Brain pericyte (primary cell): Measurements from ENCODE around the gene FEZF1.
"Not testable (repeated sequence)": the region's sequence is repeated elsewhere in the genome, so short reads cannot be mapped to it uniquely, and the experiment has no call there.

Experiments
- DNase-seq: peaks from one replicate; pipeline ENCODE4 v3.0.0-alpha.2; 2012; ENCODE audit warnings: low read depth, low spot score

The FEZF1 gene

DNA sequence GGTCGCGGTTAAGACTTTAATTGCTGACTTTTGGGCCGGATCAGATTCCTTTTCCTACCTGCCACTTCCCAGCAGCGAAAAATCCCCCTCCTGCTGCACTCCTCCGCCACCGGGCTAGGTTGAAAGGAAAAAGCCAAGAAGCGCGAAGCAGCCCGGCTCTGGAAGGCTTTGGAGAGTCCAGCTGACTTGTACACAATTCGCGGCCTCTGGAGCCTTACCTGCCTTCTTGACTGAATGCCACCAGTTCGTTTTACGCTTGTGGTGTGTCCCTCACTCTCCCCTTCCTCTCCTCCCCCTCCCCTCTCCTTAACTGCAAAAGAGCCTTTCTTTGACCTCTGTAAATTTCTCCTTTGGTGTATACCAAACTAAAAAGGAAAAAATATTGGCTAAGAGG lies 2.7 kb upstream of the FEZF1 start:
- DNase-seq: no peak

DNA sequence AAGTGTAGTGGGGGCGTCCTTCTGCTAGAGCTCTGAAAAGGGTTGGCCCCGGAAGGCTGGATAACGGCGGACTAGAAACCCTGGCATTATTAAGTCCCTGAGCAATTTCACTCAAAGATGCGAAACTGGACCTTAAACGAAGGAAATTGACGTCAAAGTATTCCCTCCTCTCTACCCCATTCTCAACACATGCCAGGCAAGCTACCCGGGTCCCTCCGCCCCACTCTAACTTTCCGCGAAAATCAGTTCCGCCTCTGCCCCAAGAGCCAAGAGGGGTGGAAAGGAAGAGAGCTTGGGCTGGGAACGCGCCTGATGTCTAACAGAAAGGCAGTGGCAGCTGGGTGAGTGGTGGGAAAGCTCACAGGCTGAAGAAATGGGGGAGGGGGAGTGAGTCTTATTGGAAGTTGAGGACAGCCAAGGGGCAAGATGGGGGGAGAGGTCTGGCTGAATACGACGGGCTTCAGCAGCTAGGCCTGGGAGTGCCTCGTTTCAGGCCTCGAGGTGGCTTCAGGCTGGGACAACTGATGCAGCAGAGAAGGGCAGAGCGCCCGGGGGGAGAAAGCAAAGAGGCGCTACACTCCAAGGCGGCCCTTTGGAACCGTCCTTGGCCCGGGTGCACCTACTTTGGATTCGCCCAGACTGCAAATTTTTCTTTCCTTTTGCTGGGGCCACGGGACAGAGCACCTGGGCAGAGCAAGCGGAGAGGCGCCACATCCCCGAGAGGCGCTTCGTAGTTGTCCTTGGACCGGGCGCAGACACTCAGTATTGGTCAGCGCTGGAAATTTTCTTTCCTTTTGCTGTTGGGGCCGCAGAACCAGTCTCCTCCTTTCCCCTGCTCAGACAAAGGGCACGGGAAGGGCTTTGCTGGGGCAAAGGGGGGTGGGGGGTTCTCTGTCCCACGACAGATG lies 2.0 kb upstream of the FEZF1 start:
- DNase-seq: no peak

DNA sequence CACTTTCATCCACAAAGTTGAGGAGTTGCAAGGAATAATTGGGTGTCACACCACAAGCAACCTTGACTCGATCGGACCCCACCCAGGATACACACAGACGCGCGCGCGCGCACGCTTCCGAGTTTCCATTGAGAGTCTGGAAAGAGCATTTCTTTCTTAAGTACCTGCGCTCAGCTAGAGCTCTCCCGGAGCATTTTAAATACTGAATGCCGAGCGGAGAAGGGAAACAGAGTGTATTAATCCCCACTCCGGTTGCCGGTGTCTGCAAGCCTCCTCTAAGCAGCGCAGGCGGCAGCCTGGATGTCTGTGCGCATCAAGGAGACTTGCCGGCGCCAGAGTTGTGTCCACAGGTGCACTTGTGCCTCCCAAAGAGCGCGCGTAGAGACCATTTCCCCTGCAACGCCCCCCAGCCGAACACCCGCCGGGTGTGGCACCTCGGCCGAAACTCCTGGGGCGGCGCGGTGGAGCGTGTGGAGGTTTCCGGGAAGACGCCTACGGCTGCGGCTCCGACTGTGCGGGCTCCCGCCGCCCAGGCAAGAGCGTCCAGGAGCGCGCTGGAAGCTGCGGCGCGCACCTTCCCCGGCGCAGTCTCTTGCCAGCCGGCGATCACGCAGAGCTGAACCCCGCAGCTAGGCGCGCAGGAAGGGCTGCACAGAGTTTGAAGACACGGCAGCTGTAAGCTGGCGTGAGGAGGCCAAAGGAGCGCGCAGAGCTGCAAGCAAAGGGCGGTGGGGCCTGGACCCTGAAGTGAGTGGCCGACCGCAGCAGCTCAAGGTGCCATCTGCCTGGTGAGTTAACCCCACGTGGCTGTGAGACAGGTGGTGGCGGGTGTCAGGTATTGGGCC lies 1.1 kb upstream of the FEZF1 start:
- DNase-seq: no peak

DNA sequence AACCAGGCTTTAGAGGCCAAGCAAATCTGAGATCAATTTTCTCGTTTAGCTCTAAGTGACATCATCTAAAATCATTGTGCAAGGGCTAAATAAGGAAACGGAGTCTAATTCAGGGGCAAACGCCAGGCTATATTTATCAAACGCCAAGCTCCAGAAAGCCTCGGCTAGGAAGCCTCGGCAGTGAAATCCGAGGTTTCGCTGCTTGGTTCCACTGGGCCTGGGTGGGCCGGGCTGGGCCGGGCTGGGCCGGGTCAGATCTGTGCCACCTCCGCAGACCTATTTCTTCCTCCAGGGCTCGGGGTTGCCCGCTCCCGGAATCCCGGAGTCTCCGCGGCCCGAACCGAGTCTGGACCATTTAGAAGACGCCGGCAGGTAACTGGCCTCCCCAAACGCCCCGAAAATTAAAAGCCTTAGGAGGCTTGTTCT lies 459 bp upstream of the FEZF1 start:
- no peak for DNase-seq

DNA sequence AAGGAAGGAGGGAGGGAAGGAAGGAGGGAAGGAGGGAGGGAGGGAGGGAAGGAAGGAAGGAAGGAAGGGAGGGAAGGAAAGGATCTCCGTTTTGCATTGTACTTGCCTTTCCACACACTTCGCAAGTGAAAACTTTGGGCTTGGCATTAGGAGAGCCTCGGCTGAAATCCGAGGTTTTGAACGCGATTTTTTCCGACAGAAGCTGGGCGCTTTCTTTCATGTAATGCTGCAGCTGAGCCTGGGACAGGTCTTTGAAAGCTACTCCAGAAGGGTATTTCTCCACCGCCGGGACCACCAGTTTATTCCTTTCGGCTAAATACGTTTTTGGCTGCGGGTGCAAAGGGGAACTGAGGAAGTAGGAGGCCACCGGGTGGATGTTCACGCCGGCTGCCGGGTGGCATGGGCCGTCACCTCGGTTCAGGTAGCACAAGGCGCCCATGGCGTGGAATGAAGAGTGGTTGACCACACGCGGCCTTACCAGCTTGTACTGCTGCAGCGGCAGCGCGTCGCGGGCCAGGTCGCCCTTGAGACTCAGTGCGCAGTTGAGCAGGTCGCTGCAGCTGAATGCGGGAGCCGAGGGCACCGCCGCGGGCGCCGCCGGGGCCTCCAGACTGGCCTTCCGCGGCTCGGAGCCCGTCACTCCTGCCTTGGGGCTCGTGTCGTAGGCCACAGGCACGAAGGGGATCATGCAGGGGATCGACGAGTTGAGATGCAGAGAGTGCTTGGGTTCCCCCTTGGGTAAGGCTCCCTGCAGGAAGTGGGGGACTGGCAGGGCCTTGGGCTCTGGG lies 825 bp downstream of the FEZF1 start:
- DNase-seq: no peak

DNA sequence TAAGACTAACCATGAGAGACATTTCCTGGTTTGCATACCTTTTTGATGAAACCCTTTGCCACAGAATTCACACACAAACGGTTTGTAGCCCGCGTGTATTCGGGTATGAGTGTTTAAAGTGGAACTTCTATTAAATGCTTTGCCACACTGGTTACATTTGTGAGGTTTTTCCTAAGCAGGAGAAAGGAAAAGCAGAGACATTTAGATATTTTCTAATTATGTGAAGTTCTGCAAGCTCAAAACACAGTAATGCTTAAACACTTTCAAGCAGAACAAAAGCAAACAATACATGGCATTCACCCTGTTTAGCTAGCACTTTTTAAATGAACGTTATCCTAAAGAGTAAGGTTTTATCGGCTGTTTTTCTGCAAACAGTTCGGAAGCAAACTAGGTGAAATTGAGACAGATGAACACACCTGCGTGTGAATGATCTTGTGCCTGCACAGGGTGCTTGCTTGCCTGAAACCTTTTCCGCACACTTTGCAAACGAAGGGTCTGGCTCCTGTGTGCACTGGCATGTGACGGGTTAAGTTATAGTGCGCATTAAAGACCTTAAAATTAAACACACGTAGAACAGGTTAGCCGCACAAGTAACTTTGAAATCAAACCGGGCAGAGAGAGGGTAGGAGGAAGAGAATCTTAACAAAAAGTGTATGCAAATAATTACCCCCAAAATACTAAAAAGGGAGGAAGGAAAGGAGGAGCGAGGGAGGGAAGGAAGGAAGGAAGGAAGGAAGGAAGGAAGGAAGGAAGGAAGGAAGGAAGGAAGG lies 1.6 kb downstream of the FEZF1 start:
- DNase-seq: no peak

DNA sequence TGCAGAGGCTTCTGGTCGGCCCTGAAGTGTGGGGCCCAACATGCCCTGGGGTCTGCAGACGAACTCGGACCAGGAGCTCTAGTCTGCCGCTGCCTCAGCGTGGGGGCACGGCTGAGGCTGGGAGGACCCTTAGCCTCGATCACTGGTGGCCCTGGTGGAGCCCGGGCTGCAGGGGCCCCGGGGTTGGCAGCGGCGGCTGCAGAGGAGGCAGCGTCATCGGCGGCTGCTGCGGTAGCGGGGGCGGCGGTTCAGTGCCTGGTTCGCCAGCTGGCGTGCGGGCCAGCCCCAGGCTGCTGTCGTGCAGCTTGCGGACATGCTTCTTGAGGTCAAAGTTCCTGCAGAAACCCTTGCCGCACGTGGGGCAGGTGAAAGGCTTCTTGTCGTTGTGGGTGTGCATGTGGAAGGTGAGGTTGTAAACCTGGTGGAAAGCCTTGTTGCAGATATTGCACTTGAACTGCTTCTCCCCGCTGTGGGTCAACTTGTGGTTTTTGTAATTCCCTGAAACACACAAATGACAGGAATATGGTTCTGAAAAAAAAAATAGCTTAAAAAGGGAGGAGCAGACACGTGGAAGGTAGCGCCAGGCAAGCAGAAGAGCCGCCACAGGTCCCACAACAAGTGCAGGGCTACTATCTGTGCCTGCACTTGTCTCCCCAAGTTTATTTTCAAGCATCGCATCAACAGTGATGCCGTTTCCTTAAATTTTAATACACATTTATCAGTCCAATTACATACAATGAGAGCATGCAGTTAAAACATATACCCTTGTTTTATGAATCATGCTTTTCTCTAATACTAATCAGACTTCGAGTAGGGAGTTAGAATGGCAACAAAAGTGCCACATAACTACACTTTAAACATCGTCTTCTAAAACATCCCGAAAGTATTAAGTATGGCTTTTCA lies 2.4 kb downstream of the FEZF1 start:
- DNase-seq: no peak

DNA sequence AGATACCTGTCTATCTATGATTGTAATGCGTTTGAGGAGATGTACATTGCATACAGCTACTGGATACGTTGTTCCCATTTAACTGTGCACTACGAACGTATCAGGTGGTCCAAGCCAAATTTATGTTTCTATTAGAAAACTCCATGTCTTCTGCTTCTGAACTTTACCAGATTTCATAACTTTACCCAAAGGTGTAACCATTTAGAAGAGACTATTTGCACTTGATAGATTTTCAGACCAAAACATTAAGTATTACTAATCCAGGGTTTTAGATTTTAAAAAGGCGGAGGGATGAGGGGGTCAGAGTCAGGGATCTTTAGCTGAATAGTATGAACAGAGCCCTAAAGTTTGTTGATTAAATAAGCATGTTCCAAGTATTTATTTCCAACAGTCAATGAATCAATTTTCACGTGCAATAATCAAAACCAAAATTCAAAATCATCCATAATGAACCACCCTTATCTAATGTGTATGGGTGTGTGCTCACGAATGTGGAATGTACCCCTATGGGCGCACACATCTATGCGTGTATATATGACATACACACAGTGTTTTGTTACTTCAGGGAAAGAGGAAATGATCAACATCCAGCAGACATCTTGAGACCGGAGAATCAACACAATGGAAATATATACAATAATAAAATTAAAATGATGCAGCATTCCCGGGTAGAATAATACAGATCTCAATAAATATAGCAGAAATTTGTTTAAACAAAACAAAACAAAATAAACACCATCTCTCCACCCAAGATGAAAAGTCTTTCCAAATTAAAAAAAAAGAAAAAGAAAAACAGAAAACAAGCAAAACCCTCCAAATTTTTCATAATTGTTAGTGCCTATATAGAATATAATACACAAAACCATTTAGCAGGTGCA lies 3.4 kb downstream of the FEZF1 start:
- no peak for DNase-seq

DNA sequence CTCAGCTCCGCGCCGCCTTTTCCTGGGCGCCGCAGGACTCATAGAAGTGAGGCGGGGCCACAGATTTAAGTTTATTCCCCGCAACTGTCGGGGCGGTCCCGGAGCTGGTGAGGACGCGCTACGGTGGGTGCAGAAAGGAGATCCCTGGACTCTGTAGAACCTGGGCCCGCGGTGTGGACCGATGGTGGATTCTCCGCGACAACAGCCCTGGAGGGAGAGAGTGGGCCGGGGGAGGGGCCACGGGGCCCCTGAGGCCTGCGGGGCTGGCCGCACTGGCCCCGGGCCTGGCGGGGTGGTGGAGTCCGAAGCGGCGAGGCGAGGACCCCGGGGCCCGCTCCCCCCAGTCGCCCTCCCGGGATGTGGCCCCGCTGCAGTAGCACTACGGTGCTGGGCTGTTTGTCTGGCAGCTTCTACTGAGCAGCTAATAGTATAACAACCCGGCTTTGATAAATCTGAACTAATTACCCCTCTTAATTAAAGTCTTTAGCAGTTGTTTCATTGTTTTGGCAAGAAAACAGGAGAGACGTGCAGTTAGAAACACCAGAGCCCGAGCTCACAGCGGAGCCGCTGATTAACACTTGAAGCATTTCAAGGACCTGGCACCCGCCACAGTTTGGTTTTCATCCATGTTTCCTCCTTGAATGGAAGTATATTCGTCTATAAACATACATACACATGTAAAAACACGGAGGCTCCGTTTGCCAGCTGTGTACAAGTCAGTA lies 4.2 kb downstream of the FEZF1 start:
- no peak for DNase-seq

DNA sequence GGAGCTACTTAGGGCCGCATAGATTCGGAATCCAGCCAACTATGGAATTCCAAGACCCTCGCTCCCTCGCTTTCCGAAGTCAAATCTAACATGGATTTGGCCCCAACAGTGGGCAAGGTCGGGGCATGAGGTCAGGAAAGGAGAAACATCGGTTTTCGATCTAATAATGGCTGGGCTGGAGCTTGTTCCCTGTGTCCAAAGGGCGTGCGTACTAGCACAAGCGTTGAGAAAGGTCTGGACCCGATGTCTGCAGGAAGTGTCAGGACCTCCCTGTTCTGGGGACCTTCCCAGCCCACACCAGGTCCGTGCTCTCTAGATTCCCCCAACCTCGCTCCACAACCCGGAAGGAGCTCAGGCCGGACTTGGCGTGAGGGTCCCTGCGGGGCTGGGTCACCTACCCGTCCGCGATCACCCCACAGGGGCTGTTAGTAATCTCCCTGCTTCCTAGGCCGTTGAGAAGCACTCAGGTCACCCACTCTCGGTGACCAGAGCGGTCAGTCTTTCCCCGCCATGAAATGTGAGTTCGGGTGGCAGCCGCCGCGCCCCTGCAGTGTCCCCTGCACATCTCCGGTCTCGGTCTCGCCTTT lies 4.8 kb downstream of the FEZF1 start:
- DNase-seq: no peak

DNA sequence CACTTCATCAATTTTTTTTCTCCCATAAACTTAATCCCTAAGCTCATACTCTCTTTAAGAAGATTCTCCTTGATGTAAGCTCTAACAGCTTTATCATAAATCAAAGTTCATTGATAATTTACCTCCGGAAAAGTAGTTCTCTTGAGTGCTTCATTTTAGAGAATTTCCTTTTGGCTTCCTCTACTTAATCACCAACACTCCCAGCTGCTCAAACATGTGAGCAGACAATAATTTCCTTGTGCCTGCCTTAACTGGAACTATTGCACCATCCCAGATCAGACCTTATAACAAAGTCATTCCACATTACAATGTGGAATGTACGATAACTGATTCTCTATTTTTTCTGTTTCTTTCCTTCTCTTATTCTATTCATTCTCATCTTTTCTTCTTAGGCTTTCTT lies 5.9 kb downstream of the FEZF1 start:
- DNase-seq: no peak

DNA sequence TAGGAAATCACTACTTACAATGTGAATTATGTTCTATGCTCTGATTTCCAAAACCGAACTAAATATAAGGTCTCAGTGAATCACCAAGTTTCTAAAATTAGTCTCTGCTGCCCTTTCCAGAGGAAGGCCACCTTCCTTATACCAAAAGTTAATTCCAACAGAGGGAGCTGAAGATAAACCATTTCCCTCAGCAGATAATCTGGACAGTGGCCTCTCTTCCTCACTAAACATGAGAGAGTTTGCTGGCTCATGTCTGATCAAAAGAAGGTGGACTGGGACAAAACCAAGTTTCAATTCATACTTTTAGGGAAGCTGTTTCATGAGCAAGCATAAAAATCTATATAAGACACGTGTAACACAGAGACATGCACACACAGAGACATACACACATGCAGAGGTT lies 6.4 kb downstream of the FEZF1 start:
- no peak for DNase-seq

DNA sequence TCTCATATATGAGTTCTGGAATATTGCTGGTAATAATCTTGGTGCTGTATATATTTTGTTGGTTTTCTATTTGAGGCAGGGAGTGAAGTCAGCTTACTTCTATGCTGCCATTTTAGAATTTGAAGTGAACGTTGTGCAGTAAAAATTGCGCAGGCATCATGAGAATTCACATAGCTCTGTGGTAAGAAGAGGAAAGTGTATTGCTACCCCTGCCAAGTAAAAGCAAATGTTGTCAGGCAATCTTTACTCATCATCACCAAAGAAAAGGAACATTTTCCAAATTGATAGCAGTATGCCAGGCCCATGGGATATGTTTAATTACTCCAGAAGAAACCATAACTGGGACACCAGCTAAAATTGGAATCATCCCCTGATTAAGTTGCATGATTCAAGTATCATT lies 13.4 kb downstream of the FEZF1 start:
- no peak for DNase-seq

DNA sequence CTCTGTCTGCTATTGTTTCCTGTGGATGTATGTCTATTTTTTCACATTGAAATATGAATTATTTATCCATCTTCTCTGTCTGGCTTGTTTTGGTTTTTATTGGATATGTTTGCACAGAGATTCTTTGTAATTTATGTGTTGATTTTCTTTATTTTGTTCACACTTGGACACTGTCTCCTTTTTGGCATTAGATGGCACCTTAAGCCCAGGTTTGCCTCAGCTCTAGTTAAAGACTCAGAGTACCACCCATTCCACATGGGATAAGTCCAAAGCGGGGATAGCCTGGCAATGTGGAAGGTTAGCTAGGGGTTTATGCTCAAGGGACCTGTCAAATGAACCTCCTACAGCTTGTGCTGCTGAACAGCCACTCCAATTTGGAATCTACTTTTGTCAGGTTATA lies 14.1 kb downstream of the FEZF1 start:
- no peak for DNase-seq

DNA sequence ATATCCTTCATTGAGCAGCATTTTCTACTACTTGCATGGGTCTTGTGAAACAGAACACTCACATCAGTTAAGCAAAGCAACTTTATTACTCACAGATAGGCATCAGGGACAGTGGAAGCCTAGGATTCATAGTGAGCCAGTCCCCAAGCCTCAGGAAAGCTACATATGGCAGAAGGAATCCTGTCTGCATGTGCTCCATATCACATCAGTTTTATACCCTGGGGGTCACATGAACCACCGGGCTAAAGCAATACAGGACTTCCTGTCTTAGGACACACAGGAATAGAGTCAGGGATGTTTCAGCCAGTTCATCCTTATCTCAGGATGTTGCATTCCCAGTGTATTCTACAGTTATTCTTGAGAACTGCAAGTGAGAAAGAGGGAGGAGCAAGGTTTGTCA lies 15.1 kb downstream of the FEZF1 start:
- DNase-seq: no peak

DNA sequence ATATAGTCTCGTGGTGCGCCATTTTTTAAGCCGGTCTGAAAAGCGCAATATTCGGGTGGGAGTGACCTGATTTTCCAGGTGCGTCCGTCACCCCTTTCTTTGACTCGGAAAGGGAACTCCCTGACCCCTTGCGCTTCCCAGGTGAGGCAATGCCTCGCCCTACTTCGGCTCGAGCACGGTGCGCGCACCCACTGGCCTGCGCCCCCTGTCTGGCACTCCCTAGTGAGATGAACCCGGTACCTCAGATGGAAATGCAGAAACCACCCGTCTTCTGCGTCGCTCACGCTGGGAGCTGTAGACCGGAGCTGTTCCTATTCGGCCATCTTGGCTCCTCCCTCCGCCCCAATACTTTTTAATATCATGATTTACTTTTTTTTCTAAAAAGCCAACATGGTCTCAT lies 19.9 kb downstream of the FEZF1 start:
- not testable (repeated sequence) for DNase-seq

DNA sequence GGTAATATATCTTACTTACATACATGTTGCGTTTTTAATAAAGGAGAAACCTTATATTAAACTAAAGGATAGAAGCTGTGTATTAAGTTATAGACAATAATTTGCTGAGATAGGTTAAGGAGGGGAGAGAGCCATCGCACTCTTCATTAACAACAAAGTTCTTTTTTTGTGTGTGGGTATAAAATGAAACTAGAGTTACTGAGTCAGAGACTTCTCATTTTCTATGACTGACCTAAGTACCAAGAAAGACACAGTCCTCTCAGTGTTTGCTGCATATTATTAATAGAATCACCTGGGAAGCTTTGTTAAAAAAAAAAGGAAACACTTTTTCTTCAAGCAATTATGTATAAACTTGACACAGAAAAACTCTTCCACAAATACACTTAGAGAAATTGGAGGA lies 31.4 kb downstream of the FEZF1 start:
- DNase-seq: no peak

DNA sequence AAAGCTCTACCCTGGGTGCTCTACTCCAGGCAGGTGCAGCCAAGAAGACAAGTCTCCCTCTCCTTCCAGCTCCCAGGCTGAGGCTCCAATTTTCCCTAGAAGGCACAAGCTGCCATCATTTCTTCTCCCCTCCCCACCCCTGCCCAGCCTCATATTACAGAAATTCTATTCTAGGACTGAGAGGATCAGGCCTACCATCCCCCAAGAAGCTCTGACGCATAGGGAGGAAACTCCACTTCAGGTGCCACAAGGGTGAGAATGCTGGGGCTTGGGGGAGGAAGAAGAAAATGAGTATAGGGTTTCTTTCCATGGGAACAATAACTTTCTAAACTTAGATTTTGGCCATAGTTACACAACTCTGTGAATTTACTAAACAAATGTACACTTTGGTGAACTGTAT lies 35.3 kb downstream of the FEZF1 start:
- DNase-seq: no peak
